Measurements from ENCODE around the gene PTPRT. TPM values are rescaled to one million over a fixed set of nuclear protein-coding genes. Genes with fewer than 3 reads are reported as not detected.

The PTPRT gene
- total RNA-seq, 1 experiment from 2014 or later: 0.13 TPM

DNA sequence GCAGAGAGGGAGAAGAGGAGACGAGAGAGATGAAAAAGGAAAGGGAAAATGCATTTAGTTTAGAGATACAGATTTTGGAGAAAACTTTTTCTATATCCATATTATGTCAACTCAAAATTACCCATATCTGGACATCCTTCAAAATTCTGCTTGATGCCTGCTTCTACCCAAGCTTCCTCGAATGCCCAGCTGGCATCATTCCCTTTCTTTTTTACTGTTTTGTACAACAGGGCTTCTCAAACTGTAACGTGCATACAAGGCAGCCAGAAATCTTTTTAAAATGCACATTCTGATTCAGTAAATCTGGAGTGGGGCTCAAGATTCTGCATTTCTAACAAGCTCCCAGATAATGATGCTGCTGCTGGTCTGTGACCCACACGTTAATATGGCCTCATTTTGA lies 1108.8 kb downstream of the PTPRT start:
- Histone ChIP-seq H2BK15ac (ENCODE audit: low read depth, low read length) (no peak overlapping the region), H4K91ac (ENCODE audit: insufficient read length, low read depth, low read length) (no peak overlapping the region), H3K23me2 (ENCODE audit: insufficient read length, low read depth, low read length, poor library complexity, severe bottlenecking) (no peaks in the 10 kb centered on the region), H3K4ac (ENCODE audit: low read depth, low read length) (no peak overlapping the region), H3T11ph (ENCODE audit: low read length) (no peak overlapping the region), H2BK5ac (ENCODE audit: insufficient read length, low read length) (no peak overlapping the region), H3K4me1 (ENCODE audit: insufficient read depth, low read length) (no peaks in the 10 kb centered on the region), H3K23ac (ENCODE audit: insufficient read length, low read depth, low read length) (no peak overlapping the region), H3K4me2 (ENCODE audit: insufficient read depth, insufficient read length, low read length) (no peak overlapping the region), H4K20me1 (ENCODE audit: control insufficient read depth, insufficient read depth, insufficient read length) (no peaks in the 10 kb centered on the region), H3K14ac (ENCODE audit: insufficient read depth, low read length) (no peak overlapping the region), H2AK5ac (ENCODE audit: insufficient read length, low read length) (no peak overlapping the region), H3K56ac (ENCODE audit: insufficient read length, low read depth, low read length) (no peak overlapping the region), H3K27ac (ENCODE audit: insufficient read length, low read depth, low read length) (no peak overlapping the region), H3K79me1 (ENCODE audit: insufficient read depth, low read depth, low read length, poor library complexity, severe bottlenecking) (no peaks in the 10 kb centered on the region), H4K8ac (replicated peaks; ENCODE audit: insufficient read length, low read depth, low read length) (no peak overlapping the region), H2BK120ac (ENCODE audit: low read depth, low read length, poor library complexity, severe bottlenecking) (no peak overlapping the region), H2BK12ac (ENCODE audit: insufficient read length, low read depth, low read length) (no peak overlapping the region), H3K27me3 (ENCODE audit: insufficient read depth, low read length) (no peaks in the 10 kb centered on the region), H3K18ac (ENCODE audit: insufficient read length, low read depth, low read length) (no peak overlapping the region), H3K9ac (ENCODE audit: extremely low read depth, insufficient read length, low read length) (no peak overlapping the region), H2AFZ (ENCODE audit: low read length) (no peak overlapping the region), H3K79me2 (ENCODE audit: insufficient read depth, low read length) (no peaks in the 10 kb centered on the region), H2BK20ac (ENCODE audit: low read depth, low read length, poor library complexity, severe bottlenecking) (no peak overlapping the region), H4K5ac (ENCODE audit: insufficient read length, low read depth, low read length) (no peak overlapping the region), H3K9me3 (ENCODE audit: control insufficient read depth, low read depth, low read length) (no peaks in the 10 kb centered on the region)
- Mint-ChIP-seq H3K4me3 (no peak overlapping the region), H3K36me3 (ENCODE audit: insufficient read depth in 1 of 3, low read depth in 3 of 3) (no peaks in the 10 kb centered on the region; a peak in 2 of 7 replicates), H3K27me3 (ENCODE audit: low read depth) (peaks cover 1% of the 10 kb centered on the region), H3K9me3 (no peaks in the 10 kb centered on the region), H3K4me1 (peaks cover 3 to 4% of the 10 kb centered on the region in 2 experiments; a peak in 3 of 4 replicates), H3K27ac (no peak overlapping the region)
- TF ChIP-seq, protein P1, sequence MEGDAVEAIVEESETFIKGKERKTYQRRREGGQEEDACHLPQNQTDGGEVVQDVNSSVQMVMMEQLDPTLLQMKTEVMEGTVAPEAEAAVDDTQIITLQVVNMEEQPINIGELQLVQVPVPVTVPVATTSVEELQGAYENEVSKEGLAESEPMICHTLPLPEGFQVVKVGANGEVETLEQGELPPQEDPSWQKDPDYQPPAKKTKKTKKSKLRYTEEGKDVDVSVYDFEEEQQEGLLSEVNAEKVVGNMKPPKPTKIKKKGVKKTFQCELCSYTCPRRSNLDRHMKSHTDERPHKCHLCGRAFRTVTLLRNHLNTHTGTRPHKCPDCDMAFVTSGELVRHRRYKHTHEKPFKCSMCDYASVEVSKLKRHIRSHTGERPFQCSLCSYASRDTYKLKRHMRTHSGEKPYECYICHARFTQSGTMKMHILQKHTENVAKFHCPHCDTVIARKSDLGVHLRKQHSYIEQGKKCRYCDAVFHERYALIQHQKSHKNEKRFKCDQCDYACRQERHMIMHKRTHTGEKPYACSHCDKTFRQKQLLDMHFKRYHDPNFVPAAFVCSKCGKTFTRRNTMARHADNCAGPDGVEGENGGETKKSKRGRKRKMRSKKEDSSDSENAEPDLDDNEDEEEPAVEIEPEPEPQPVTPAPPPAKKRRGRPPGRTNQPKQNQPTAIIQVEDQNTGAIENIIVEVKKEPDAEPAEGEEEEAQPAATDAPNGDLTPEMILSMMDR (conservative IDR thresholded peaks at IDR 0.05): no peak
- no CpG with 5 or more reads among the region's 4 CpGs for WGBS (ENCODE audit: extremely low coverage, insufficient read length, low lambda C conversion rate)
- no peak for DNase-seq
